Fibroblast of upper back skin (primary cell): ENCODE measurements around the gene IL20RB.

ENCODE experiments used
- DNase-seq: peaks from one replicate; pipeline ENCODE4 v3.0.0-alpha.2; 2013

Gene IL20RB

GRCh38 chr3:136957751-136958288 is at the start of gene IL20RB:
Gene IL20RB, plus strand, starts transcription at chr3:136957983. Its CDS starts 131 bp downstream, at chr3:136958114.
- DNase-seq = peak; percentile 79

DNA sequence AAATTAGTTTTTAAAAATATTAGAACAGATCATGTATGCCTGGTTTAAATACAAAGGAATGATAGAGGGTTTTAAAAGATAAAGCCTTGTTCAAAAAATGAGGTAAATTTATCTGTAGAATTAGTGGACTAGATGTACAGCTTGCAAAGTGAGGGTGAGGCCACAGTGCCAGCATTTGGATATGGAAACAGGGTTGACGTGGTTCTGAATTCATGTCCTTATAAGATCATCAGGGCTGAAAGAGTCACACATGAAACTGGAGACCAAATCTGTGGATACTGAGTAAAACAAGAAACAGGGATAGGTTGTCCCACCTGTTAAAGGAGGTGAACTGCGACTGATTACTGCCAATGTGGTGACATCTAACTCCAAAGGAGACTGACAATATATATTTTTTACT is 49.5 kb upstream of the IL20RB start:
- no peak for DNase-seq

DNA sequence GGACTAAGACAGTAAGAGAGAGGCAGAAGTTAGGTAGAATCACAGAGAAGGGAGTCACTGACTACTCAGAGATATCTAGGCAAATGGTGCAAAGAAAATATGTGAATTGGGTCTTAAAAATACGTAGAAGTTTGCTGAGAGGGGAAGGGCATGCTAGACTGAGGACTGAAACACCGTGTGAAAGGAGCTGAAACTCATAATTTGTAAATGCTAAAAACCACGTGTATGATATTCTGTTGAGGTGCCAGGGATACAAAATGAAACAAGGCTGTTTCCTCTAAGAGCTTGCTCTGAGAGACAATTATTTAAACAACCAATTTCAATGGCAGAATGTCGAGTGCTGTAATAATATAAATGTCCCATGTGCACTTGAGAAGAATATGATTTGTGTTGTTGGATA is 48.6 kb upstream of the IL20RB start:
- no peak for DNase-seq

DNA sequence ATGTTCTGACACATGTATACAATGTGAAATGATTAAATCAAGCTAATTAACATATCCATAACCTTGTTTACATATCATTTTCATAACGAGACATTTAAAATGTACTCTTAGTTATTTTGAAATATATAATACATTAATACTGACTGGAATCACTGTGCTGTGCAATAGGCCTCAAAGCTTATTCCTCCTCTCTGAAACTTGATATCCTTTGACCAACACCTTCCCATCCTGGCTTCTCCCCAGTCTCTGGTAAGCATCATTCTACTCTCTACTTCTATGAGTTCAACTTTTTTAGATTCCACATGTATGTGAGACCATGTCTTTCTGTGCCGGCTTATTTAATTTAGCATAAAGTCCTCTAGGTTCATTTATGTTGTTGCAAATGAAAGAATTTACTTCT is 47.1 kb upstream of the IL20RB start:
- no peak for DNase-seq

GRCh38 chr3:136913168-136913567 is 44.6 kb upstream of the IL20RB start:
- DNase-seq = no peak

GRCh38 chr3:136914739-136915138 is 43.0 kb upstream of the IL20RB start:
- DNase-seq = no peak

GRCh38 chr3:136916223-136916622 is 41.6 kb upstream of the IL20RB start:
- DNase-seq = no peak

DNA sequence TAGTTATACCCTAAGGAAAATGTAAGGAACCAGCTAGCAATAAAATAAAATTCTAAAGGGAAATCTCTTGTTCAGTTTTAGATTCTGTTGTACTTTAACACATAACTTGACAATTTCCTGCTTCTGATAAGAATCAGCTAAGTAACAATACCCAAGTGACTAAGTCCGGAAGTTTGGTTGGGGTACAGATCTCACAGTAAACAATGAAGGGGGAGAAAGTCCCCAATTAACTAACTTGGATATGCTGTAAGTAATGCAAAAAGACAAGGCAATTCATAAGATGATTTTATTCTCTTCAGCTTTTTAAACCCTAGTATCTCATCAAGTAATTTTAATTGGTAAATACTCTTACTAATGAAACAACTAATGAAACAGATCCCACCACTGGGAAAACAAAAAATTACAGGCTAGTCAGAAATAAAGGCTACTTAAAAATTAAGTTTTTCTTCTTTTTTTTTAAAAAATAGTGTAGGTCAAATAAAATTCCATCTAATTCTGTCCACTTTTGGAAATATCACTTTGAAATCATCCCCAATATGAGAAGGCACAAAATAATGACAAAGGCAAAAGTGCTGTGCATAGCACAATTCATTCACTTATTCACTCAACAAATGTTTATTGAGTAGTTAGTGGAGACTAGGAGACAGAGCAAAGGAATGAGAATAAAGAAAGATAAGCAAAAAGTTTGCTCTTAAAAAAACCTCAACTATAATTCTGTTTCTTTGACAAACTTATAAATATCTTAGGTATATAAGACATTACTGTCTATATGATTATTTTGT is 37.8 kb upstream of the IL20RB start:
- no peak for DNase-seq

DNA sequence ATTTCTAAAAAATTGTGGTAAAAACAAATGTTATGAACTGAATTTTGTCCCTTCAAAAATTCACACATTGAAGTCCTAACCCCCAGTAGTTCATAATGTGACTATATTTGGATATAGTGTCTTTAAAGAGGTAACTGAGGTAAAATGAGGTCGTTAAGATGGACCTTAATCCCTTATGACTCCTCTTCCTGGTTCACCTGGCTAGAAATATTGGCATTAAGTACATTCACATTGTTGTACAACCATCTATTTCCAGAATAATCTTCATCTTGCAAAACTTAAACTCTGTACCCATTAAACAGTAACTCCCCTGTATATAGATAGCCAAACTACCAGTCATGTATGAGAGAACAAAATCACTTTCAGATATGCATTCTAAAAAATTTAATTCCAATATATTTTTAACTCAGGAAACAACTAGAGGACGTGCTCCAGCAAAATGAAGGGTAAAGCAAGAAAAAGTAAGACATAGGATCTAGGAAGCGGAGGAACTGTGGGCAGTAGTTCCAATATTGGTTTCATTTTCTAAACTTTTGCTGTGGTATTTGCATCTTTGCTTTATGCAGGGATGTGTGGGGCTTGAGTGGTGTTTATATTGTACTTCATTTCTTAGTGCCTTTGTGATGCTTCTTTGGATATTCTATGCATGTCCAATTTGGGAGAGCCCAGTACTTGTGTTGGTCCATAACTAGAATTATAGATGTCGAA is 36.7 kb upstream of the IL20RB start:
- no peak for DNase-seq

- DNase-seq = no peak
These were observed 32.2 kb upstream of the IL20RB start for GRCh38 chr3:136925425-136926190.

DNA sequence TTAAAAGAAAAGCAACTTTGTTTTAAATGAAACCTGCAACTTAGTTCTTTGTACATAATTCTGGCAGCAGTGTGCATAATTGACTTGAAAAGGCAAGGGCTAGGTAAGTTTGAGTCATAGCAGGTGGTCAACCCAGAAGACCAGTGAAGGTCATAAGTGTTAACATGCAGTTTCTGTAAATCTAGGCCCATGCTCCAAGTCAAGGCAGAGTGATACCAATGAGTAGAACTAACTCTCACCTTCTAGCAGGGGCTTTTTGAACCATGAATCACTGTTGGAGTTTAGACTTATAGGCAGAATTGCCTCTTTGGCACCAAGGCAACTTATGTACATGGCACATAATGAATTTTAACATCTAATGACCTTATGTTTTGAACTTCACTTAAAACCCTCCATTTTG is 29.5 kb upstream of the IL20RB start:
- DNase-seq = no peak

DNA sequence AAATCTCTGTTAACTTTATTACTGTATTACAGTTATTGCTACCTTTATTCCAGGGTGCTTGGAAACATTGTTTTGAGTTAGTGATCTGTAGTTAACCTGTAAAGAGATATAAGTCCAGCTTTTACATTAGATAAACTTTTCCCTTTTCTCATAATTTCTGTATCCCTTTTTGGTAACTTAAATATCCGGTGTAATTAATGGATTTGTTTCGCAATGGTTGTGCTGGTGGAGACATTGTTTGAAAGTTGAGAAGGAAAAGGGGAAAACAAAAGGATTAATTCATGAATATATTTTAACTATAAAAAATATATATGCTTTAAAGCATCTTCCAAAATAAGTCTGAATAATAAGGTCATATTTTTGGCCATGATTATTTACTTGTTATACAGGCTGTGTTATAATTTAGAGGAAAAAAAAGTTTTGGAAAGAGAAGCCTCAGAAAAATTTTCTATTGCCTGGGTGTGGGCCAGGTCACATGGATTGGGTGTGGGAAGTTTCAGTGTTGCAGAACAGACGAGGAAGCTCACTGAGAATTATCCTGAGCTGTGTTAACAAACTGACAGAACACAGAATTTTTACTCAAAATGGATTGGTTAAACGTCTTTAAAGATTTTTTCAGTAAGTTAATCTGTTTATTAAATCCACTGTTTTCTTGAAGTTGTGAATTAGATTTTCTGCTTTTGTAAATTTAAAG is 27.7 kb upstream of the IL20RB start:
- DNase-seq = peak; percentile 16

DNA sequence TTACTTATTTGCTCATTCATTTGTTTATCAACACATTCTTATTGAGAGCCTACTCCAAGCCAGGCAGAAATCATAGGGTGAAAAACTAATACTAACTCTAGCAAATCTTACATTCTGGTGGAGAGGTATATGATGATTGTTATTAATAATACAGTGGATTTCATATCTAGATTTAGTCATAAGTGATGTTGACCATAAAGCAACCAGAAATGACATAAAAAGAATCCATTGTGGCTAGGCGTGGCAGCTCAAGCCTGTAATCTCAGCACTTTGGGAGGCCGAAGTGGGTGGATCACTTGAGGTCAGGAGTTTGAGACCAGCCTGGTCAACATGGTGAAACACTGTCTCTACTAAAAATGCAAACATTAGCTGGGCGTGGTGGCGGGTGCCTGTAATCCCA is 26.2 kb upstream of the IL20RB start:
- no peak for DNase-seq

DNA sequence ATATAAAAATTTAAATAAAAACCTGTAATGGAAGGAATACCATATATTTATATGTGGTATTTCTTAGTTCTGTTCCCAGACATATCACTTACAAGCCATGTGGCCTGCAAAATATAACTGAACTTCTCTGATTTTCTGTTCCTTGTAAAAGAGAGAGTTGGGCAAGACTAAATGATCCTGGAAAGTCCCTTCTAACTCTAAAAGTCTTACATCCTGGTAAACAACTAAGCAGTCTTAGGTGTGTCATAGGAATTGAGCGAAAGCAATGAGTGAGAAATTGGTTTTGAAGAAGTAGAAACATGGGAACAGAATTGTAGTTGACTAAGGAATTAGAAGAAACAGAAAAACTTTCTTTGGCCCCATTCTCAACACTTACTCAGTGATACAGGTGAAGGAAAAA is 25.3 kb upstream of the IL20RB start:
- DNase-seq = no peak

GRCh38 chr3:136932978-136933772 is 24.6 kb upstream of the IL20RB start:
- DNase-seq = no peak

DNA sequence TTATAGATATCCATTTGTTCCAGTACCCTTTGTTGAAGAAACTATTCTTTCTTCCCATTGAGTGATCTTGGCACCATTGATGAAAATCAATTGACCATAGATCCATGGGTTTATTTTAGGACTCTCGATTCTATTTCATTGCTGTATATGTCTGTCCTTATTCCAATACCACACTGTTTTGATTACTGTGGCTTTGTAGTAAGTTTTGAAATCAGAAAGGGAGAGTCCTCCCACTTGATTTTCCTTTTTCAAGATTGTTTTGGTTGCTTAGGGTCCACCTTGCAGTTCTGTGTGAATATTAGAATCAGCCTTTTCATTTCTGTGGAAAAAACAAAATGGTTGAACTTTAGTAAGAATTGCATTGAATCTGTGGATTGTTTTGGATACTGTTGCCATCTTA is 20.6 kb upstream of the IL20RB start:
- no peak for DNase-seq

DNA sequence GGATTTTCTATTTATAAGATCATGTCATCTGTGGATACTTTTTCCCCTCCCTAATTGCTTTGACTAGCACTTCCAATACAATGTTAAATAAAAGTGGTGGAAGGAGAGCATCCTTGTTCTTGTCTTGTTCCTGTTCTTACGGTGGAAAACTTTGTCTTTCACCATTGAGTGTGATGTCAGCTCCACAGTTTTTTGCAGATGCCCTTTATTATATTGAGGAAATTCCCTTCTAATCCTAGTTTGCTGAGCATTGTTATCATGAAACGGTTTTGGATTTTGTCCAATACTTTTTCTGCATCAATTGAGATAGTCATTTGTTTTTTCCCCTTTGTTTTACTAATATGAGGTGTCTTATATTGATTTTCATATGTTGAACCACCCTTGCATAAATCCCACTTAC is 19.9 kb upstream of the IL20RB start:
- no peak for DNase-seq

GRCh38 chr3:136938334-136938733 is 19.4 kb upstream of the IL20RB start:
- DNase-seq = peak; percentile 57

GRCh38 chr3:136939489-136939888 is 18.3 kb upstream of the IL20RB start:
- DNase-seq = no peak

DNA sequence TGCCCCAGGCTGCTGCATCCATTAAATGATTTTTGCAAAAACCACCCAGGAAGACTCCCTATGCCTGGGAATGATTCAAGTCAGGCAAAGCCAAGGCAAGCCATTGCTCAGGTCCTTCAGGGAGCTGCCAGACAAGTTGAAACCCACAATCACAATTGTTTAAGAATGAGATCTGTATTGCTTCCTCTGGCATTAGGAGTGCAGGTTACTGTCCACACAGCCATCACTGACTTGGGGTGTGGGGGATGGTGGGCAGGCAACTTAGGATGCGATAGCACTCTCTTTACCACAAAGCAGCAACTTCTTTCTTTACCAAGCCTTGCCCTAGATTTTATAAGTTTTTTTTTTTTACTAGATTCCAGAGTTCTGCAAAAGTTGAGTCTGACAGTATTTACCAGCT is 15.0 kb upstream of the IL20RB start:
- no peak for DNase-seq

DNA sequence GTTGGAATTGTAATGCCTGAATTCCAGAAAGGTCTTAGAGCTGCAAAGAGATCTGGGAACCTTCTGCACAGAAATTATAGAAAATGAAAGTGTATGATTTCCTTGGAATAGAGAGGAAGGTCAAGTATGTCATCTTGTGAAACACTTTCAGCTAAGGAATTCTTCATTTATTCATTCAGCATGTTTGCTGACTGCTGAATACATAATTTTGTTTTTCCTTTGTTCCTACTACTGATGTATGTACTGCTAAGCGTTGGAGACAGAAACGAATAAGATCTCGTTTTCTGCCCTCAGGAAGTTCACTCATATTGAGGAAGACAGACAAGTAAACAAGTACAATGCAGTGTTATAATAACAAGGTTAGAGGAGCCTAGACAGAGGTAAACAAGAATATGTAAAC is 14.3 kb upstream of the IL20RB start:
- no peak for DNase-seq

GRCh38 chr3:136946978-136947377 is 10.8 kb upstream of the IL20RB start:
- no peak for DNase-seq
